ENCODE results near the gene ASPHD2. TPM values are rescaled to one million over a fixed set of nuclear protein-coding genes. Genes with fewer than 3 reads are reported as not detected.

The ASPHD2 gene
- polyA plus RNA-seq, 1 donor from 2014 or later = 18.7 TPM

- no peaks in the 10 kb centered on the region for H3K79me2 ChIP-seq (replicated peaks; ENCODE audit: insufficient read depth, low read length)
- H3K4me2 ChIP-seq (ENCODE audit: low read length) = no peak overlapping the region
- no peaks in the 10 kb centered on the region for H3K9me3 ChIP-seq (ENCODE audit: low read length)
- H2AFZ ChIP-seq (ENCODE audit: low read depth, low read length) = no peak overlapping the region
- H3K27me3 ChIP-seq (ENCODE audit: insufficient read depth, low read depth, low read length) = no peaks in the 10 kb centered on the region
- TF ChIP-seq SMC3 (conservative IDR thresholded peaks at IDR 0.05; ENCODE audit: poor library complexity) = no peak
- TF ChIP-seq TAF1 (IDR thresholded peaks at IDR 0.05; ENCODE audit: low read depth) = no peak
- TF ChIP-seq EP300 (conservative IDR thresholded peaks at IDR 0.05; ENCODE audit: poor library complexity, severe bottlenecking) = no peak
- TF ChIP-seq RAD21 (conservative IDR thresholded peaks at IDR 0.05) = no peak
- H3K27ac ChIP-seq (ENCODE audit: low read length) = no peak overlapping the region
- H3K36me3 ChIP-seq (ENCODE audit: insufficient read depth, low read length) = no peaks in the 10 kb centered on the region
- H3K9ac ChIP-seq (ENCODE audit: low read length) = no peak overlapping the region
- H3K9me2 ChIP-seq (ENCODE audit: insufficient read depth, low read length) = no peaks in the 10 kb centered on the region
- H4K20me1 ChIP-seq (ENCODE audit: insufficient read depth) = no peaks in the 10 kb centered on the region
- no peak overlapping the region for H3K4me3 ChIP-seq (ENCODE audit: low read length)
- no peaks in the 10 kb centered on the region for H3F3A ChIP-seq (ENCODE audit: insufficient read depth, low read length, poor library complexity, severe bottlenecking)
Measured at GRCh38 chr22:26394777-26395176, 34.3 kb upstream of the ASPHD2 start.

GRCh38 chr22:26395926-26396325 is 33.1 kb upstream of the ASPHD2 start:
- H3K27me3 ChIP-seq (ENCODE audit: insufficient read depth, low read depth, low read length) = no peaks in the 10 kb centered on the region
- H3K4me3 ChIP-seq (ENCODE audit: low read length) = no peak overlapping the region
- H3K4me2 ChIP-seq (ENCODE audit: low read length) = no peak overlapping the region
- no peak overlapping the region for H3K27ac ChIP-seq (ENCODE audit: low read length)
- H3K79me2 ChIP-seq (replicated peaks; ENCODE audit: insufficient read depth, low read length) = no peaks in the 10 kb centered on the region
- no peaks in the 10 kb centered on the region for H3K9me2 ChIP-seq (ENCODE audit: insufficient read depth, low read length)
- no peaks in the 10 kb centered on the region for H3F3A ChIP-seq (ENCODE audit: insufficient read depth, low read length, poor library complexity, severe bottlenecking)
- no peak overlapping the region for H2AFZ ChIP-seq (ENCODE audit: low read depth, low read length)
- H4K20me1 ChIP-seq (ENCODE audit: insufficient read depth) = no peaks in the 10 kb centered on the region
- TF ChIP-seq EP300 (conservative IDR thresholded peaks at IDR 0.05; ENCODE audit: poor library complexity, severe bottlenecking) (no peak), CTCF (IDR thresholded peaks at IDR 0.05; ENCODE audit: poor library complexity, severe bottlenecking) (no peak), POLR2AphosphoS5 (IDR thresholded peaks at IDR 0.05) (no peak), EZH2 (IDR thresholded peaks at IDR 0.05; ENCODE audit: borderline replicate concordance, insufficient read depth, low read length, poor library complexity, severe bottlenecking) (no peak), REST (IDR thresholded peaks at IDR 0.05; ENCODE audit: borderline replicate concordance) (no peak)
- no peak overlapping the region for H3K9ac ChIP-seq (ENCODE audit: low read length)
- no peaks in the 10 kb centered on the region for H3K9me3 ChIP-seq (ENCODE audit: low read length)
- no peaks in the 10 kb centered on the region for H3K36me3 ChIP-seq (ENCODE audit: insufficient read depth, low read length)

- Histone ChIP-seq H3K9me2 (ENCODE audit: insufficient read depth, low read length) (no peaks in the 10 kb centered on the region), H3K4me2 (ENCODE audit: low read length) (no peak overlapping the region), H3F3A (ENCODE audit: insufficient read depth, low read length, poor library complexity, severe bottlenecking) (no peaks in the 10 kb centered on the region), H3K36me3 (ENCODE audit: insufficient read depth, low read length) (no peaks in the 10 kb centered on the region), H3K27ac (ENCODE audit: low read length) (peak overlapping the region; percentile 57), H4K20me1 (ENCODE audit: insufficient read depth) (no peaks in the 10 kb centered on the region), H3K9me3 (ENCODE audit: low read length) (no peaks in the 10 kb centered on the region), H3K4me3 (ENCODE audit: low read length) (no peak overlapping the region), H3K9ac (ENCODE audit: low read length) (peak overlapping the region; percentile 23), H2AFZ (ENCODE audit: low read depth, low read length) (peak overlapping the region; percentile 35), H3K79me2 (replicated peaks; ENCODE audit: insufficient read depth, low read length) (no peaks in the 10 kb centered on the region), H3K27me3 (ENCODE audit: insufficient read depth, low read depth, low read length) (no peaks in the 10 kb centered on the region)
- no peak for TF ChIP-seq TAF1 (IDR thresholded peaks at IDR 0.05; ENCODE audit: low read depth)
- TF ChIP-seq POLR2AphosphoS5 (IDR thresholded peaks at IDR 0.05) = no peak
- TF ChIP-seq EP300 (conservative IDR thresholded peaks at IDR 0.05; ENCODE audit: poor library complexity, severe bottlenecking) = peak; percentile 37
- peak; percentile 98 for TF ChIP-seq RAD21 (conservative IDR thresholded peaks at IDR 0.05)
- TF ChIP-seq SMC3 (conservative IDR thresholded peaks at IDR 0.05; ENCODE audit: poor library complexity) = peak; percentile 99
- peak; percentile 20 for TF ChIP-seq MXI1 (conservative IDR thresholded peaks at IDR 0.05; ENCODE audit: poor library complexity, severe bottlenecking)
- no peak for TF ChIP-seq REST (IDR thresholded peaks at IDR 0.05; ENCODE audit: borderline replicate concordance)
- TF ChIP-seq CTCF (IDR thresholded peaks at IDR 0.05; ENCODE audit: poor library complexity, severe bottlenecking) = peak; percentile 93
Measured at GRCh38 chr22:26398741-26399153, 30.3 kb upstream of the ASPHD2 start.

All from neural cell (in vitro differentiated cells).